Stomach (tissue), 9 donors: Measurements from ENCODE around the gene DLL4. TPM values are rescaled to one million over a fixed set of nuclear protein-coding genes. Genes with fewer than 3 reads are reported as not detected.

Experiments used
- DNase-seq, 2 donors: peaks; one replicate each; pipeline versions ENCODE4 v3.0.0 to v3.0.0-alpha.2; 2013 to 2019
- H3K27ac ChIP-seq, 5 donors: fragments of 200-600 bp in 4 of 5; sonication (generic) in 4 of 5; one replicate each; pipeline ENCODE4 v1.5.1; 2013 to 2019; ENCODE audit warnings: mild to moderate bottlenecking in 1 of 5, moderate library complexity in 1 of 5
- H3K27me3 ChIP-seq, 3 donors: fragments of 200-600 bp; sonication (generic); one replicate each; pipeline ENCODE4 v1.5.1; 2017 to 2019; ENCODE audit warnings: mixed run types in 1 of 3
- H3K36me3 ChIP-seq, 4 donors: fragments of 200-600 bp; sonication (generic); 1 replicate in 3 of 4; 2 replicates in 1 of 4; pipeline ENCODE4 v1.5.1; 2016 to 2019
- H3K4me1 ChIP-seq, 4 donors: fragments of 200-600 bp; sonication (generic); one replicate each; pipeline ENCODE4 v1.5.1; 2016 to 2019
- H3K4me3 ChIP-seq, 4 donors: fragments of 200-600 bp; sonication (generic) in 3 of 4; one replicate each; pipeline ENCODE4 v1.5.1; 2016 to 2019; ENCODE audit warnings: mild to moderate bottlenecking in 1 of 4
- H3K9me3 ChIP-seq, 4 donors: fragments of 200-600 bp; sonication (generic); one replicate each; pipeline ENCODE4 v1.5.1; 2016 to 2019
- CTCF ChIP-seq, 7 experiments: fragments of 450-650 bp in 4 of 7; fragments of 200-600 bp in 3 of 7; sonication (generic) in 3 of 7; IDR thresholded peaks; one replicate each; pipeline ENCODE4 v1.5.1; 2016 to 2019; ENCODE audit warnings: antibody characterized with exemption in 7 of 7, control low read depth in 2 of 7, mild to moderate bottlenecking in 1 of 7
- EP300 ChIP-seq: sonication (generic); formaldehyde crosslinking; IDR thresholded peaks from one replicate; pipeline ENCODE4 v1.6.1; 2017; ENCODE audit warnings: antibody characterized with exemption
- POLR2A ChIP-seq, 4 donors: fragments of 450-650 bp; IDR thresholded peaks; one replicate each; pipeline ENCODE4 v1.6.1; 2016; ENCODE audit warnings: antibody characterized with exemption in 4 of 4, control low read depth in 2 of 4, mild to moderate bottlenecking in 1 of 4, moderate library complexity in 1 of 4
- POLR2AphosphoS5 ChIP-seq, 3 donors: sonication (generic); formaldehyde crosslinking; IDR thresholded peaks; one replicate each; pipeline ENCODE4 v1.6.1; 2016; ENCODE audit warnings: antibody characterized with exemption in 3 of 3
- WGBS, 5 donors: extraction: QIAGEN DNeasy Blood & Tissue Kit in 3 of 5; methylation state at CpG; one replicate each; pipeline versions ENCODE4 v1.1.5 to v1.1.7; 2013 to 2018; 5-methylcytosine and 5-hydroxymethylcytosine counted together
- intact Hi-C: fragments of 100-400 bp; cut with DNase I; formaldehyde crosslinking; loops from one replicate; pipeline ENCODE4 v1.15.1; 2023; ENCODE audit warnings: low total_unique reads
- polyA plus RNA-seq, 3 donors: library from polyadenylated mRNA; stranded (reverse); fragments of 200-250 nt; gene quantifications; one replicate each; pipeline ENCODE4 v1.2.3, GENCODE V29; 2013
- total RNA-seq, 5 donors: library from RNA; depleted of rRNA; stranded (reverse); fragments of >200 nt; gene quantifications; one replicate each; pipeline versions ENCODE4 v1.1.0 to v1.2.3, GENCODE V29; 2014 to 2016
- donor health status: healthy with polysubstance abuse.
- donor health status: Bipolar disorder and iron deficiency.
- donor health status: healthy.

The DLL4 gene
- total and polyA plus RNA-seq, 8 donors: 0.56 to 20.0 (median 2.0) TPM

GRCh38 chr15:40936234-40936708 is 7.1 kb downstream of the DLL4 start:
- WGBS, 5 donors: 92 to 95% (median 93%) methylated on average over 24 to 31 of the region's 31 CpGs
- intact Hi-C loops: no loop called here
- peaks cover 0 to 18% (median 0%) of the 10 kb centered on the region in 4 donors for H3K36me3 ChIP-seq
- peak overlapping the region in 1 of 4 donors; percentile 16 for H3K4me3 ChIP-seq
- peaks cover 11 to 40% (median 25%) of the 10 kb centered on the region in 4 donors for H3K4me1 ChIP-seq
- H3K9me3 ChIP-seq: no peaks in the 10 kb centered on the region
- no peak for DNase-seq
- H3K27ac ChIP-seq: peak overlapping the region in 1 of 5 donors; percentile 3
- H3K27me3 ChIP-seq: peaks cover 0 to 19% (median 8%) of the 10 kb centered on the region in 3 donors
- no peak for TF ChIP-seq POLR2A (IDR thresholded peaks at IDR 0.05)
- no peak for TF ChIP-seq CTCF (IDR thresholded peaks at IDR 0.05)
- no peak for TF ChIP-seq POLR2AphosphoS5 (IDR thresholded peaks at IDR 0.05)
- TF ChIP-seq EP300: no peak

- peaks cover 0 to 12% (median 3%) of the 10 kb centered on the region in 3 donors for H3K27me3 ChIP-seq
- no peak for DNase-seq
- intact Hi-C loops: no loop called here
- H3K4me1 ChIP-seq: peaks cover 13 to 40% (median 25%) of the 10 kb centered on the region in 4 donors
- peaks cover 0 to 18% (median 0%) of the 10 kb centered on the region in 4 donors for H3K36me3 ChIP-seq
- H3K9me3 ChIP-seq: no peaks in the 10 kb centered on the region
- peak overlapping the region in 1 of 4 donors; percentile 19 for H3K4me3 ChIP-seq
- WGBS, 5 donors: 72 to 90% (median 76%) methylated on average over 14 to 15 of the region's 15 CpGs
- TF ChIP-seq CTCF (IDR thresholded peaks at IDR 0.05) (no peak), POLR2A (IDR thresholded peaks at IDR 0.05) (no peak), POLR2AphosphoS5 (IDR thresholded peaks at IDR 0.05) (no peak), EP300 (no peak)
- H3K27ac ChIP-seq: peak overlapping the region in 1 of 5 donors; percentile 3
Observed at GRCh38 chr15:40936709-40937666, 7.8 kb downstream of the DLL4 start.

GRCh38 chr15:40937762-40938535 is 8.8 kb downstream of the DLL4 start:
- TF ChIP-seq POLR2AphosphoS5 (IDR thresholded peaks at IDR 0.05) (no peak), CTCF (IDR thresholded peaks at IDR 0.05) (peak in 3 of 7 experiments; percentile 11 to 22 (median 22))
- H3K4me3 ChIP-seq: peak overlapping the region in 1 of 4 donors; percentile 19
- H3K27ac ChIP-seq: peak overlapping the region in 1 of 5 donors; percentile 3
- no peak for DNase-seq
- H3K9me3 ChIP-seq: no peaks in the 10 kb centered on the region
- peaks cover 0 to 18% (median 0%) of the 10 kb centered on the region in 4 donors for H3K36me3 ChIP-seq
- H3K4me1 ChIP-seq: peaks cover 22 to 40% (median 29%) of the 10 kb centered on the region in 4 donors
- intact Hi-C loops: no loop called here
- 64 to 76% (median 72%) methylated on average over 16 to 19 of the region's 19 CpGs for WGBS, 5 donors
- peaks cover 0 to 2% (median 0%) of the 10 kb centered on the region in 3 donors for H3K27me3 ChIP-seq

- intact Hi-C loops: no loop called here
Observed at GRCh38 chr15:40938536-40938870, 9.4 kb downstream of the DLL4 start.

More at GRCh38 chr15:40938536-40938870, 9.4 kb downstream of the DLL4 start:
- TF ChIP-seq POLR2A (IDR thresholded peaks at IDR 0.05): no peak
- no peak for TF ChIP-seq POLR2AphosphoS5 (IDR thresholded peaks at IDR 0.05)
- no peak for TF ChIP-seq CTCF (IDR thresholded peaks at IDR 0.05)
- no peak for TF ChIP-seq EP300
- Histone ChIP-seq H3K9me3 (no peaks in the 10 kb centered on the region), H3K27me3 (no peaks in the 10 kb centered on the region), H3K4me3 (no peak overlapping the region), H3K4me1 (peaks cover 22 to 43% (median 30%) of the 10 kb centered on the region in 4 donors), H3K27ac (no peak overlapping the region), H3K36me3 (peaks cover 0 to 18% (median 0%) of the 10 kb centered on the region in 4 donors)
- no peak for DNase-seq
- WGBS, 5 donors: 89 to 92% (median 92%) methylated on average over 6 of the region's 6 CpGs
